ENCODE measurements around the gene MAST4. TPM values are rescaled to one million over a fixed set of nuclear protein-coding genes. Genes with fewer than 3 reads are reported as not detected.

The MAST4 gene
- total RNA-seq, 1 donor from 2014 or later, result 56.9 TPM

DNA sequence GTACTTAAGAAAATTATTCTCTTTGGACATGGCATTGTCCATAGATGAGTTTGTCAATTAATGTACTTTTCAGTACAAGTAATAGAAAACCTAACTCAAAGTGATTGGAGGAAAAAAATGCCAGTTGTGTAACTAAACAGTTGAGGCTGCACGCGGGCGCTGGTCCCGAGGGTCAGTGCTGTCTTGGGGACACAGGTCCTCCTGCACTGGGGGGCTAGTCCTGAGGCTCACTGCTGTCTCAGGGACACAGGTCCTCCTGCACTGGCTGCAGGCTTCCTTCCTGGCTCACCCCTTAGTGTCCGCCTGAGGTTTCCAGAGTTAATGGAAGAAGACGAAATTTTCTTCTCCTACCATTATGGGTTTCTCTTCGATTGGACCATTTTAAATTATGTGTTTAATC lies 319.3 kb downstream of the MAST4 start:
- TF ChIP-seq, protein P1, sequence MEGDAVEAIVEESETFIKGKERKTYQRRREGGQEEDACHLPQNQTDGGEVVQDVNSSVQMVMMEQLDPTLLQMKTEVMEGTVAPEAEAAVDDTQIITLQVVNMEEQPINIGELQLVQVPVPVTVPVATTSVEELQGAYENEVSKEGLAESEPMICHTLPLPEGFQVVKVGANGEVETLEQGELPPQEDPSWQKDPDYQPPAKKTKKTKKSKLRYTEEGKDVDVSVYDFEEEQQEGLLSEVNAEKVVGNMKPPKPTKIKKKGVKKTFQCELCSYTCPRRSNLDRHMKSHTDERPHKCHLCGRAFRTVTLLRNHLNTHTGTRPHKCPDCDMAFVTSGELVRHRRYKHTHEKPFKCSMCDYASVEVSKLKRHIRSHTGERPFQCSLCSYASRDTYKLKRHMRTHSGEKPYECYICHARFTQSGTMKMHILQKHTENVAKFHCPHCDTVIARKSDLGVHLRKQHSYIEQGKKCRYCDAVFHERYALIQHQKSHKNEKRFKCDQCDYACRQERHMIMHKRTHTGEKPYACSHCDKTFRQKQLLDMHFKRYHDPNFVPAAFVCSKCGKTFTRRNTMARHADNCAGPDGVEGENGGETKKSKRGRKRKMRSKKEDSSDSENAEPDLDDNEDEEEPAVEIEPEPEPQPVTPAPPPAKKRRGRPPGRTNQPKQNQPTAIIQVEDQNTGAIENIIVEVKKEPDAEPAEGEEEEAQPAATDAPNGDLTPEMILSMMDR (IDR thresholded peaks at IDR 0.05), result no peak
- Histone ChIP-seq H3K4me1 (no peaks in the 10 kb centered on the region), H3K27me3 (ENCODE audit: low read depth) (no peaks in the 10 kb centered on the region), H3K4me3 (no peak overlapping the region), H3K27ac (no peak overlapping the region), H3K36me3 (no peaks in the 10 kb centered on the region), H3K9me3 (no peaks in the 10 kb centered on the region)
- DNase-seq (no peak), ATAC-seq (no peak)
- intact Hi-C loops (cut with DNase I), result no loop called here

DNA sequence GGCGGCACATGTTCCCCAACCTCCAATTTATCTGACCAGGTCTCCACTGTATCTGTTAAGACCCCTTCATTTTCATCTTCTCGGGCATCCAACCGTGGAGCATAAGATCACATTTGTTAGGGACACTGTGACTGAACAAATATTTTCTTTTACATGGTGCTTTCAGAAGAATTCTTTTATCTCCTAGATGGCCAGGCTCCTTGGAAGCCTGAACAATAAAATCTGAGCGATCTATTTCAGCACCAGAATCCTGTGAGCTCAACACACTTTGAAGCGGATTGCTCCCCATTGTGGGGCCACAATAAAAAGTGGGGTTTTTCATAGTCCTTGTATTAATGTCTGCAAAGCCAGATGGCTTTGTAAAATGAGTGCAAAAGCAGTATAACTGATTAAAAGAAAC lies 326.7 kb downstream of the MAST4 start:
- DNase-seq (no peak), ATAC-seq (no peak)
- Histone ChIP-seq H3K27ac (no peak overlapping the region), H3K4me3 (no peak overlapping the region), H3K27me3 (ENCODE audit: low read depth) (no peaks in the 10 kb centered on the region), H3K4me1 (no peaks in the 10 kb centered on the region), H3K9me3 (no peaks in the 10 kb centered on the region), H3K36me3 (no peaks in the 10 kb centered on the region)
- intact Hi-C loops (cut with DNase I), result no loop called here
- TF ChIP-seq, protein P1 (IDR thresholded peaks at IDR 0.05), result no peak

DNA sequence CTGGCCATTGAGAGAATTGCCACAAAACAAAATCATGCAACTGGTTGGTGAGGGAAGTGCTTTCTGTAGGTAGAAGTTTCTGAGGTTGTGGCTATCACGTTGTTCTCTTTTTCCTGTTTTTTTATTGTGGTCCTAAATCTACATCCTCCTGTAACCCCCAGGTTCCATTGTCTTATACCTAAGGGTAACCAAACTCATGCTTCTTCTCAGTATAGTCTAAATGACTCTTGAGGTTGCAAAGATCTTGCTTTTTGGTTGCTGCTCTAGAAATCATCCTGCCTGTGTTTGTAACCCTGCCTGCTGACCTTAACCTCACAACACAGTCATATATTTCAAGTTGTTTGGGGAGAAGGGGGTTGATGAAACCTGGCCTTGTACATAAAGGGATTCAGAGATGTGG lies 327.3 kb downstream of the MAST4 start:
- H3K9me3 ChIP-seq, result no peaks in the 10 kb centered on the region
- TF ChIP-seq, protein P1 (IDR thresholded peaks at IDR 0.05), result no peak
- no peaks in the 10 kb centered on the region for H3K27me3 ChIP-seq (ENCODE audit: low read depth)
- ATAC-seq, result no peak
- no peak overlapping the region for H3K4me3 ChIP-seq
- intact Hi-C loops (cut with DNase I), result no loop called here
- H3K4me1 ChIP-seq, result no peaks in the 10 kb centered on the region
- no peaks in the 10 kb centered on the region for H3K36me3 ChIP-seq
- DNase-seq, result no peak
- no peak overlapping the region for H3K27ac ChIP-seq

DNA sequence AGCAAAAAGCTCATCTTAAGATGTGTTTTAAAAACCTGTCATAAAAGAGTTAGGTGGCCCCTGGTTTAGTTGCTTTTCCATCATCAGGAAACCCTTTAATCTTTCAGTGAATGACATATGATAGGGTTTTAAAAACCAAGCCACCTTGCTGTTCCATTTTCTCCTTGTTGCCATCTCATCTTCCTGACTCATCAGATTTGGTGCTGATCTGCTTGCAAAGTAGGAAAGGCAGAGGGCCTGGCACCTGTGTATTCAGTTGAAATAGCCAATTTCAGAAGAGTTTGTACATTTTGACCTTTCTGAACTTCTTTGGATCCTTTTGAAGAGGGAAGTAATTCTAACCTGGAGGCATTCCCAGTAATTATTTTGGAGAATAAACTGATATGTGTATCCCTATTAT lies 327.7 kb downstream of the MAST4 start:
- H3K36me3 ChIP-seq, result no peaks in the 10 kb centered on the region
- ATAC-seq (no peak), DNase-seq (no peak)
- TF ChIP-seq, protein P1 (IDR thresholded peaks at IDR 0.05), result no peak
- no peaks in the 10 kb centered on the region for H3K27me3 ChIP-seq (ENCODE audit: low read depth)
- H3K4me1 ChIP-seq, result no peaks in the 10 kb centered on the region
- no peak overlapping the region for H3K27ac ChIP-seq
- no peak overlapping the region for H3K4me3 ChIP-seq
- H3K9me3 ChIP-seq, result no peaks in the 10 kb centered on the region
- intact Hi-C loops (cut with DNase I), result no loop called here

DNA sequence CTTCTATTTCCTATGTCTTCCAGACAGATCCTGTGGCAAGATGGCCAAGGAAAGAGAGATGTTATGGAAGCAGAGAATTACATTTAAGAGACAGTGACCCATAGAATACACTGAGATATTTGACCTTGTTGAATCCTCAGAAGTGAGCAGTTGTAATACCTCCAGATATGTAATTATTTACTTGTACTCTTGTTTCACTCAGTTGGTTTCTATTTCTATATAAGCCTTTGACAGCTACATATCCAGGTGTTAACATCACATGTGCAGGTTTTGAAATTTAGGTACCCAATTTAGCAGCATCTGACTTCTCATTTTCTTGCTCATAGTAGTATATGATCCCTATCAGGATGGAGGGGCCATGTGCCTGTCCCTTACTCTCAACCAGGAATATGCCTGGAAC lies 330.9 kb downstream of the MAST4 start:
- H3K9me3 ChIP-seq, result no peaks in the 10 kb centered on the region
- intact Hi-C loops (cut with DNase I), result no loop called here
- DNase-seq (no peak), ATAC-seq (no peak)
- H3K27me3 ChIP-seq (ENCODE audit: low read depth), result no peaks in the 10 kb centered on the region
- H3K4me1 ChIP-seq, result no peaks in the 10 kb centered on the region
- H3K27ac ChIP-seq, result no peak overlapping the region
- TF ChIP-seq, protein P1 (IDR thresholded peaks at IDR 0.05), result no peak
- no peak overlapping the region for H3K4me3 ChIP-seq
- no peaks in the 10 kb centered on the region for H3K36me3 ChIP-seq

DNA sequence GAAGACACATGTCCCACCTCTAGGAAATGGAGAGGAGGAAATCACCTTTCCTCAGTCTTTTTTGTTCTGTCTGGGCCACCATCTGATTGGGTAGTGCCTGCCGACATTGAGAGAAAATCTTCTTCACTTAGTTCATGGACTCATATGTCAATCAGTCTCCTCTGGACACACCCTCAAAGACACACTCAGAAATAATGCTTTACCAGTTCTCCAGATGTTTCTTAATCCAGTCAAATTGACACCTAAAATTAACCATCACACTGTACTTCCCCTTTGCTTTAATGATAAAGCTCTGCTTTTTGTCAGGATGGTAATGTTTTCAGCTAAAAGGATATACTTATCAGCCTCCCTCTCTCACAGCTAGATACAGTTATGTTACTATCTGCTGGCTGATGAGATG lies 333.1 kb downstream of the MAST4 start:
- TF ChIP-seq, protein P1 (IDR thresholded peaks at IDR 0.05), result no peak
- no peak for DNase-seq
- intact Hi-C loops (cut with DNase I), result no loop called here
- no peaks in the 10 kb centered on the region for H3K27me3 ChIP-seq (ENCODE audit: low read depth)
- H3K9me3 ChIP-seq, result no peaks in the 10 kb centered on the region
- no peak overlapping the region for H3K27ac ChIP-seq
- no peak overlapping the region for H3K4me3 ChIP-seq
- no peak for ATAC-seq
- no peaks in the 10 kb centered on the region for H3K4me1 ChIP-seq
- H3K36me3 ChIP-seq, result no peaks in the 10 kb centered on the region
